AG09309 (cell line): ENCODE data around the gene LRRC8D.
"Not testable (repeated sequence)": the region's sequence is repeated elsewhere in the genome, so short reads cannot be mapped to it uniquely, and the experiment has no call there.

Experiments
- DNase-seq: peaks from one replicate; pipeline ENCODE4 v3.0.0-alpha.2; 2010; ENCODE audit warnings: low read depth
- H3K4me3 ChIP-seq: 2 replicates; pipeline ENCODE4 v1.5.1; 2011; ENCODE audit warnings: mild to moderate bottlenecking, low read depth, low read length, moderate library complexity; ENCODE audit not compliant: control insufficient read depth
- TF ChIP-seq, protein P1 (sequence below): IDR thresholded peaks from 2 replicates; pipeline ENCODE4 v1.5.1; 2011; ENCODE audit warnings: mild to moderate bottlenecking, low read depth, low read length, inconsistent platforms; ENCODE audit not compliant: insufficient read depth, control insufficient read depth; ENCODE audit errors: missing control alignments

LRRC8D gene

DNA sequence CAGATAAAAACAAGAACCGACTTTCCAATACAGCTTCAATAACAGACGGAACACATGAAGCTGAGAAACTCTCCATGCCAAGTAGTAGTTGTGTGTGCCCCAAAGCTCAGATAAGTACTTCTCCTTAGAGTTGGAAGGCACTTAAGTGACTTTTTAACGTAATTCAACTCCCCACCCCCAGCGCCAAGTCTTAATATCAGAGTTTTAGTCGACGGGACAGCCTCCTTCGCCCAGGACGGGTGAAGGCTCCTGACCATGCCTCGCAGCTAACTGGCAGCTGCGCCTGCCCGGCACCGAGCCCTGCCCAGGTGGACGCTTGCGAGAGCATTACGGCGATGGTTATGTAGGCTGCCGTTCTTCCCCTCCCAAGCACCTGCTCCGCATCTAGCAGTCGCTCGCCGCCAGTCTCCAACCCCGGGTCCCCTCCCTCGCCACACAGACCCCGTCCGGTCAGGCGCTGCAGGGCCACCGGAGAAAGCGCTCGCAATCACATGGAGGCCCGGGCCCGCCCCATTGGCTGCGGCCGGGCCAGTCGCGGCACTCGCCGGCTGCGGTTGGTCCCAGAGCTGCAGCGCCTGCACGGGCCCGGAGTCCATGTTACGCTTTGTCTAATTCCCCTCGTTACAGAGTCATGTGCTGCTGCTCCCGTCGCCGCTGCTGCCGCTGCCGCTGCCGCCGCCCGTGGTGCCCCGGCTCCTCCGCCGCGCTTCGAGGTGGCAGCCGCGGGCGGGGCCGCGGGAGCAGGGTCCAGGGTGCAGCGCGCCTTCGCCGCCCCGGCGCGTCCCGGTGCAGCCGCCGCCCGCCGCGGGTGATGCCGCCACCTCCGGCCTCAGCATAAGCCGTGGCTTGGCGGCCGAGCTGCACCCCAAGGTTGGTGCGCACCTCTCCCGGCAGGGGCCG, at the start of gene LRRC8D:
Gene LRRC8D, plus strand, starts transcription at position 611 of the 900 bp plus-strand sequence. CDS start 112,037 bp downstream, outside the sequence.
- peak within 1 kb of the TSS; percentile 53 for H3K4me3 ChIP-seq
- TF ChIP-seq, protein P1, sequence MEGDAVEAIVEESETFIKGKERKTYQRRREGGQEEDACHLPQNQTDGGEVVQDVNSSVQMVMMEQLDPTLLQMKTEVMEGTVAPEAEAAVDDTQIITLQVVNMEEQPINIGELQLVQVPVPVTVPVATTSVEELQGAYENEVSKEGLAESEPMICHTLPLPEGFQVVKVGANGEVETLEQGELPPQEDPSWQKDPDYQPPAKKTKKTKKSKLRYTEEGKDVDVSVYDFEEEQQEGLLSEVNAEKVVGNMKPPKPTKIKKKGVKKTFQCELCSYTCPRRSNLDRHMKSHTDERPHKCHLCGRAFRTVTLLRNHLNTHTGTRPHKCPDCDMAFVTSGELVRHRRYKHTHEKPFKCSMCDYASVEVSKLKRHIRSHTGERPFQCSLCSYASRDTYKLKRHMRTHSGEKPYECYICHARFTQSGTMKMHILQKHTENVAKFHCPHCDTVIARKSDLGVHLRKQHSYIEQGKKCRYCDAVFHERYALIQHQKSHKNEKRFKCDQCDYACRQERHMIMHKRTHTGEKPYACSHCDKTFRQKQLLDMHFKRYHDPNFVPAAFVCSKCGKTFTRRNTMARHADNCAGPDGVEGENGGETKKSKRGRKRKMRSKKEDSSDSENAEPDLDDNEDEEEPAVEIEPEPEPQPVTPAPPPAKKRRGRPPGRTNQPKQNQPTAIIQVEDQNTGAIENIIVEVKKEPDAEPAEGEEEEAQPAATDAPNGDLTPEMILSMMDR: no peak
- DNase-seq: no peak

DNA sequence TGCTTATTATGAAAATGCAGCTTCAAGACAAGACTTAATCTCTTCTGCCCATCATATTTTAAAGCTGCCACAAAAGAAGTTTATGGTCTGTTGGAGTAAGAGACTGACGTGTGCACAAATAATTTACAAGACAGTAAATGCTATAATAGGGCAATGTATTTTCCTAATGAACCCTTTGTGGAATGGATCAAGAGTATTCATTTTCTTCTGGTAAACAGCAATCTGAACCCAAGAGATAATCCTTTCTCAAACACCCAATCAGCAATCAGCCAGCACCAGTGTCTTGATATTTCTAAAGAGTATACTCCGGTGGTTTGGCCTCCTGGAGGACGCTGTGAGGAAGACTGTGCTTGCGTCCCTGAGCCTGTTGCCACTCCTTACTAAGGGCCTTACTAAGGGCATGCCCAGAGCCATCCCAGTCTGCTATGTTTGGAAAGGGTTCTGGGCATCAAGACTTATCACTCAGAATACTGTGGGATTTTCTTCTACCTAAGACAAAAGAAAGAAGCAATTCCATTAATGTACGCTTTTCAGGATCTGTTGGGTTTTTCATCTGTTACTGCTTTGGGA, 48.8 kb upstream of the LRRC8D start:
- no peak overlapping the region for H3K4me3 ChIP-seq
- no peak for DNase-seq
- TF ChIP-seq, protein P1: no peak

DNA sequence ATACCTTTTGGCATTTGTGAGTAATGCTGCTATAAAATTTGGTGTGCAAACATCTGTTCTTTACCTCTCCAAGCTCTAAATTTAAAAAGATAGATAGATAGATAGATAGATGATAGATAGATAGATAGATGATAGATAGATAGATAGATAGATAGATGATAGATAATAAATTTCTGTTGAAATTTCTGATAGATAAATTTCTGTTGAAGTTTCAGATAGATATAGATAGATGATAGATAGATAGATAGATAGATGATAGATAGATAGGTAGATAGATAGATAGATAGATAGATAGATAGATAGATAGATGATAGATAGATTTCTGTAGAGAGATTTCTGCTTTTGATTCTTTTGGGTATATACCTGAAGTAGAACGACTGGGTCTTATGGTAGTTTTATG, 44.7 kb upstream of the LRRC8D start:
- H3K4me3 ChIP-seq: not testable (repeated sequence)

DNA sequence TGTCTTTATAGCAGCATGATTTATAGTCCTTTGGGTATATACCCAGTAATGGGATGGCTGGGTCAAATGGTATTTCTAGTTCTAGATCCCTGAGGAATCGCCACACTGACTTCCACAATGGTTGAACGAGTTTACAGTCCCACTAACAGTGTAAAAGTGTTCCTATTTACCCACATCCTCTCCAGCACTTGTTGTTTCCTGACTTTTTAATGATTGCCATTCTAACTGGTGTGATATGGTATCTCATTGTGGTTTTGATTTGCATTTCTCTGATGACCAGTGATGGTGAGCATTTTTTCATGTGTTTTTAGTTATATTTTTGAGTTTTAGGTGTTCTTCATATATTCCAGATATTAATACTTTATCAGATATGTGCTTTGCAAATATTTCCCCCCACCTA, 43.6 kb upstream of the LRRC8D start:
- H3K4me3 ChIP-seq, DNase-seq: not testable (repeated sequence)

More for the DNA sequence above, 44.7 kb upstream of the LRRC8D start:
- DNase-seq: not testable (repeated sequence)

DNA sequence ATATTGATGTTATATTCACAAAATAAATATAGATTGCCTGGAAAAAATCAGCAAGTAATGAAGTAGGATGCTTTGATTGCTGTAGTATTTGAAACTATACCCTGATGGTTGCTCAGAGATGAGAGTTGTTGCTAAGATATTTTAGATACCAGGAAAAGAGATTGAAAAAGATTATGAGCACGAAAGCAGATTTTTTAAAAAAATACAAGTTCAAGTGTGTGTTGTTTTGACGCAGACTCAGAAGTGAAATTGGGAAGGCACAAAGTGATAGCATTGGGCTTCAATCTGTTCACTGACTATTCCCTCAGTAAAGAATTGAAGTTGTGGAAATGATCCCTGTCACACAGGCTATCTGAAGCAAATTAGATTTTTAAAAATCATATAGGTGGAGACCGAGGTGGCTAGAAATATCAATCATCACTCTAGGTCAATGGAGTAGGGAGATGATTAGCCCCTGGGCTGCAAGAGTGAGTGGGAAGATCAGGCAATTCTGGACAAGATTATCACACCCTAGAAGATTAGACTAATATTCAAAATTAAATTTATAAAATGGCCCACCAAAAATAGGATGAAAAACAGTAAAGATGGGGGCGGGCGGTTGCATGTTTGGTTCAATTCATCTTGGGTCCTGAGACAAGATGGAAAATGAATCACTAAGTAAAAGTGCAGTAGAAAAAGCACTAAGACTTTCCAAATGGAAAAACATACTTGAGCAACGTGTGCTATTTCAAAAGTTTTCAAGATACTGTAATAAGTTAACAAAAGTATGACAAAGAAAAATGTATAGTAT, 41.5 kb upstream of the LRRC8D start:
- TF ChIP-seq, protein P1: no peak
- no peak overlapping the region for H3K4me3 ChIP-seq
- DNase-seq: no peak

DNA sequence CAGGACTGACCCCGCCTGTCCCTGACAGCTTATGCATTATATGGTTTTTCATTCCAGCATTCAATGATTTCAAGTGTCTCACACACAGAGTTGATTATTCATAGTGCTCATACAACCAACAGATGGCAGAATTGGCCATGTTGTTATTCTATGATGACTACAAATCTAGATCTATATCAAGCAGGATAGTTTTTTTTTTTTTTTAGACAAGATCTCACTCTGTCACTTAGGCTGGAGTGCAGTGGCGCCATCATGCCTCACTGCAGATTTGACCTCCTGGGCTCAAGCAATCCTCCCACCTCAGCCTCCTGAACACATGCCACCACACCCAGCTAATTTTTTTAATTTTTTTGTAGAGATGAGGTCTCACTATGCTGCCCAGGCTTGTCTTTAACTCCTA, 40.1 kb upstream of the LRRC8D start:
- TF ChIP-seq, protein P1: peak; percentile 47

DNA sequence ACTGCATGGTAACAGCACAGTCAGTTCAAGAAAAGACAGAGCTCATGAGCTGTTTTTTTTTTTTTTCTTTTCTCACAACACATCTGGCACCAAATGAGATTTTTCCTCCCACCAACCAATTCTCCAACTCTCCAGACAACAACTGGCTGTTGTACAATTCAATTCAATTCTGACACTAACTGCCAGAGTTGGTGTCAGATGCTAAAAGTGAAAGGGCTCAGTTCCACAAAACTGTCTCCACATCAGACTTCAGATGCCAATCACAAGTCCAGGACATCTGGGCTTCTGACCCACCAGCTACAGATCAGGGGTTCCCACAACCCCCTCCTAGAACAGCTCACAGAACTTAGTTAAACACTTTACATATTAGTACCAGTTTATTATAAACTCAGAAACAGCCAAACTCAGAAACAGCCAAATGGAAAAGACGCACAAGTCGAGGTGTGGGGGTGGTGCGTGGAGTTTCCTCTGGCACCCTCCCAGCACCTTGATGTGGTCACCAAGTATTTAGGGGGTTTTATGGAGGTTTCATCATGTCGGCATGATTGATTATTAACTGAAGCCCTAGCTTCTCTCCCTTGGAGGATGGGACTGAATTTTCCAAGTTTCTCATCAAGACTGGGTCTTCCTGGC, 39.2 kb upstream of the LRRC8D start:
- H3K4me3 ChIP-seq: no peak overlapping the region
- TF ChIP-seq, protein P1: no peak
- no peak for DNase-seq

More for the DNA sequence above, 40.1 kb upstream of the LRRC8D start:
- peak; percentile 43 for DNase-seq
- H3K4me3 ChIP-seq: no peak overlapping the region
